GM12801 (cell line): ENCODE results near the gene RHOT2.

Experiments
- TF ChIP-seq, protein P1 (sequence below): IDR thresholded peaks from one replicate; pipeline ENCODE4 v1.5.1; 2011; ENCODE audit warnings: control low read depth; ENCODE audit not compliant: insufficient read length; ENCODE audit errors: extremely low read depth

Gene RHOT2

DNA sequence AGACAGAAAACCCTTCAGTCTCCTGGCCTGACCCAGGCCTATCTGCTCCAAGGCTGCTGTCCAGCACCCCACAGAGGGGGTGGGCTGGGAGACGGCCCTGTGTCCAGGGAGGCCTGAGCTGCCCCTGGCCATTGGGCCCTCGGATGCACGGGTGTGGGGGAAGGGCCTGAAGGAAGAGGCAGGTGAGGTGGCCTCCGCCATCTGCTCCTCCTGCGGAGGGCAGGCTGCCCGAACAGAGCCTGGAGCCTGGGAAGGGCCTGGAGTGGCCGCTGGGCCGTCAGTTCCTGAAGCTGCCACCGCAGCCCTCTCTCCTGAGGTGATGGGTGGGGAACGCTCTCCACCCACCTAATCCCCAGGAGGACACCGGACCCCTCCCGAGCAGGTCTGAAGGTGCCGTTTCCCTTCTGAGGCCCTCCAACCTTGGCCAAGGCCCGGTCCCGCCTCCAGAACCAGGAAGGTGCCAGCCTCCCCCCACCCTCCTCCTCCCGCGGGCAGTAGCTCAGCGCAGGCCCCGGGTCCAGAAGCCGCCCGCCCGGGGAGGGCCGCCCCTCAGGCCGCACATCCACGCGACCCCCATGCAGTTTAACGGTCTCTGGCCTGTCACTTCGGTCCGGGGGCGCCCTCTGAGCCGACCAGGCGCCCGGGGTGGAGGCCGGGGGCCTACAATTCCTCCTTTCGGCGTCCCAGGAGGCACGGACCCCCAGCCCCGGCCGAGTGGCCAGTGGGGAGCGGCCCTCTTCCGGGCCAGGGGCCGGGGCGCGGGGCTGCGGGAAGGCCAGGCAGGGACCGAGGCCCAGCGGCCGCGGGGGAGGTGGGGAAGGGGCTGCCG, 36.8 kb downstream of the RHOT2 start:
- TF ChIP-seq, protein P1, sequence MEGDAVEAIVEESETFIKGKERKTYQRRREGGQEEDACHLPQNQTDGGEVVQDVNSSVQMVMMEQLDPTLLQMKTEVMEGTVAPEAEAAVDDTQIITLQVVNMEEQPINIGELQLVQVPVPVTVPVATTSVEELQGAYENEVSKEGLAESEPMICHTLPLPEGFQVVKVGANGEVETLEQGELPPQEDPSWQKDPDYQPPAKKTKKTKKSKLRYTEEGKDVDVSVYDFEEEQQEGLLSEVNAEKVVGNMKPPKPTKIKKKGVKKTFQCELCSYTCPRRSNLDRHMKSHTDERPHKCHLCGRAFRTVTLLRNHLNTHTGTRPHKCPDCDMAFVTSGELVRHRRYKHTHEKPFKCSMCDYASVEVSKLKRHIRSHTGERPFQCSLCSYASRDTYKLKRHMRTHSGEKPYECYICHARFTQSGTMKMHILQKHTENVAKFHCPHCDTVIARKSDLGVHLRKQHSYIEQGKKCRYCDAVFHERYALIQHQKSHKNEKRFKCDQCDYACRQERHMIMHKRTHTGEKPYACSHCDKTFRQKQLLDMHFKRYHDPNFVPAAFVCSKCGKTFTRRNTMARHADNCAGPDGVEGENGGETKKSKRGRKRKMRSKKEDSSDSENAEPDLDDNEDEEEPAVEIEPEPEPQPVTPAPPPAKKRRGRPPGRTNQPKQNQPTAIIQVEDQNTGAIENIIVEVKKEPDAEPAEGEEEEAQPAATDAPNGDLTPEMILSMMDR = no peak

DNA sequence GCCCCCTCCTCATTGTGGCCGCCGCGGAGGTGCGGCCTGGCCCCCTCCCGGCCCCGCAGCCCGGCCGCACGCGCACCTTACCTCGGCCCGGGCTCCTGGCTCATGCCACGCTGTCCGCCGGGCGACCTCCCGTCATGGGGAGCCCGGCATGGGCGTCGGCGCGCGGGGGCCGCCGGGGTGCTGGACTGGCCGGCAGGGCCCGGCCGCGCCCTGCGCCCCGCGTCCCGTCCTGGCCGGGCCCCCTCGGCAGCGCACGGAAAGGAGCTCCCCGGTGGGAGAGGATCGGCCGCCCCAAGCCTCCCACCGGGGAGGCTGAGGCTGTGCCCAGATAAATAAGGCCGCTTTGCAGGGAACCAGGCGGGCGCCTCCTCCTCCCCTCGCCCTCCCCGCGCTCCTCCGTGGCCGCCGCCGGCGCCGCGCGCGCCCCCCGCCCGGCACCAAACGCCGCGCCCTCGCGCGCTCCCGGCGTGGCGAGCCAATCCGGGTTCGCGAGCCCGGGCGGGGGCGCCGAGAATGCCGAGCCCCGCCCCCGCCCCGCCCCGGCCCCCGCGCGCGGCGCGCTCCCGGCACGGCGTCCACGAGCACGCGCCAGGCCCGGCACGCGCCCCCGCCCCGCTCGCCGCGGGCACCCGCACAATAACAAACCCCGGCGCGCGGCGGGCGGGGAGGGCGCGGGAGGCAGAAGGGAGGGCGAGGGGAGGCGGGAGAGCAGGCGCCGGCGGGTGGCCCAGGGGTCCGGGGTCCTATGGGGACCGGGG, 37.7 kb downstream of the RHOT2 start, which contains the start of gene FBXL16:
TSS of gene FBXL16 (minus strand) at position 371 of the 758 bp plus-strand sequence. CDS start 8,396 bp downstream, outside the sequence.
- TF ChIP-seq, protein P1 = no peak

DNA sequence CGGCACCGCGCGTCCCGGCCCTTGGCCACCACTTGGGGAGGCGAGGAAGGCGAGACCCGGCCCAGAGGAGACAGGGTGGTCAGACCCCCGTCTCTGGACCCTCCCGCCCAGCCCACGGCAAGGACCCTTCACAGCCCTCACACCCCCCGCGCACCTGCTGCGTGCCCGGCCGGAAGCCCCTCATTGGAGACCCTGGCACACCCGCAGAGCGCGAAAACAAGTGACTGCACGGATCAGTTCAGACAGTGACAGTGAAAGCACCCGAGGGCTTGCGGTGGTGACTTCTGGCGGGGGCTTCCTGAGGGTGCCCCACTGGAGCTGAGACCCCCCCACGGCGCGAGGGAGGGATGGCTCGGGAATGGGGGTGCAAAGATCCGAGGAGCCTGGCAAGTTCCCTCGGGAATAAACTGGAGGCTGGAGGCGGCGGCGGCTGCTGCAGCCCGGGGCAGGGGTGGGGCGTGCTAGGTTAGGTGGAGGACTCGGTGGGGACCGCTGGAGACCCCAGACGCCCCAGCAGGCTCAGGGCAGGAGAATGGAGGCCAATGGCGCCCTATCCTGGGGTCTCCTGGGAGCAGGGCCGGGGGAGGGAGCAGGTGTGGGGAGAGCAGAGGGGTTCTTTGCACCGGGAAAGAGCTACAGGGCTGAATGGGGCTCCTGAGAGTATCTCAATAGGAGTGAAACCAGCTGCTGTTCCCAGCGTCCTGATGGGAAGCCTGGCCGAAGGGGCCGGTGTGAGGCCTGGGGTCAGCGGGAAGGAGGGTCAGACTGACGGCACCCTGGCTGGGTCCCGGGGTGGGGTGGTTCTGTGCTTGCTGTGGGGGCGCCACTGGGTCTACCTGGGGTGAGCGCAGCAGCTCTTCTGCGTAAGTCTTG, 38.5 kb downstream of the RHOT2 start:
- TF ChIP-seq, protein P1 = no peak

DNA sequence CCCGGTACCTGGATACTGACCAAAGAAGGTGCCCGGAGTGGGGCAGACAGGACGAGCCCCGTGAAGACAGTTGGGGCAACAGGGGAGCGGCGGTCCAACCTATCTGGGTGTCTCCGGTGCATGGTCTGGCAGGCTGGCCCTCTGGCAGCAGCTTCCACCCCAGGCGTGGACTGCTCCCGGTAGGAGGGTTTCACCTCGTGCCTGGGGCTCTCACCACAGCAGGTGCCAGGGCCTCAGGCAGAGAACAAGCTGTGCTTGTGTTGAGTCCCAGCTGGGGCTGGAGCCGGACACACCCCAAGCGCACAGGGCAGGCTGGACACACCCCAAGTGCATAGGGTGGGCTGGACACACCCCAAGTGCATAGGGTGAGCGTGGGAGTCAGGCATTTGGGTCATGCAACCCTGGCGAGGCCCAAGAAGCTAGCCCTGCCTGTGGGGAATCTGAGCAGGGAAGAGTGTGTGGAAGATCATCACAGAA, 39.2 kb downstream of the RHOT2 start:
- TF ChIP-seq, protein P1 = no peak

DNA sequence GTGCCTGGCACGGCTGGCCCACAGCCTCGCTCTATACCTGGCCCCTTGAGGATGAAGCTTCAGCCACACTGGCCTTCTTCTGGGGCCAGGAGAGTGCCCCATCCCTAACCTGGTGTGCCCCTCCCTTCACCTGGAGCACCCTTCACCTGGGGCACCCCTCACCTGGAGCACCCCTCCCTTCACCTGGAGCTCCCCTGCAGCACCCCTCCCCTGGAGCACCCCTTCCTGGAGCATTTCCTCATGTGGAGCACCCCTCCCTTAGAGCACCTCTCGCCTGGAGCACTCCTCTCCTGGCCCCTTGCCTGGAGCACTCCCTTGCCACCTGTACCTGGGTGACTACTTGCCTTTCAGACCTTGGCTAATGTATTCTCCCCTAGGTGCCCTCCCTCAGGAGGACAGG, 40.1 kb downstream of the RHOT2 start:
- TF ChIP-seq, protein P1 = no peak

DNA sequence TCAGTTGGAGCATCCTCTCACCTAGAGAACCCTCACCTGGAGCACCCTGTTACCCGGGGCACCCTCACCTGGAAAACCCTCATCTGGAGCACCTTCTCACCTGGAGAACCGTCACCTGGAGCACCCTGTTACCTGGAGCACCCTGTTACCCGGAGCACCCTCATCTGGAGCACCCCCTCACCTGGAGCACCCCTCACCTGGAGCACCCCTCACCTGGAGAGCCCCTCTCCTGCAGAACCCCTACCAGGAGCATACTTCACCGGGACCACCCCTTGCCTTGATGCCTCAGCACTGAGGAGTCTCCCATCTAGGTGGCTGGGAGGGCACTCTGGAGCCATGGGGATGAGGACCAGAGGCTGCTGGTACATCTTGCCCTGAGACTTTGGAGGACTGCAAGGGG, 41.0 kb downstream of the RHOT2 start:
- TF ChIP-seq, protein P1 = no peak
